NB4 (cell line): ENCODE results near the gene LTB4R.

Experiments used
- MAX ChIP-seq: IDR thresholded peaks from 2 replicates; pipeline ENCODE4 v1.6.1; 2011; ENCODE audit warnings: low read depth, low read length
- MYC ChIP-seq: IDR thresholded peaks from 2 replicates; pipeline ENCODE4 v1.6.1; 2011; ENCODE audit warnings: low read depth, low read length
- POLR2A ChIP-seq: IDR thresholded peaks from 2 replicates; pipeline ENCODE4 v1.6.1; 2011; ENCODE audit warnings: mild to moderate bottlenecking; ENCODE audit not compliant: insufficient read length; ENCODE audit errors: extremely low read depth
- TF ChIP-seq, protein P1 (sequence below): IDR thresholded peaks from one replicate; pipeline ENCODE4 v1.5.1; 2012; ENCODE audit warnings: low read depth, low read length

- TF ChIP-seq, protein P1, sequence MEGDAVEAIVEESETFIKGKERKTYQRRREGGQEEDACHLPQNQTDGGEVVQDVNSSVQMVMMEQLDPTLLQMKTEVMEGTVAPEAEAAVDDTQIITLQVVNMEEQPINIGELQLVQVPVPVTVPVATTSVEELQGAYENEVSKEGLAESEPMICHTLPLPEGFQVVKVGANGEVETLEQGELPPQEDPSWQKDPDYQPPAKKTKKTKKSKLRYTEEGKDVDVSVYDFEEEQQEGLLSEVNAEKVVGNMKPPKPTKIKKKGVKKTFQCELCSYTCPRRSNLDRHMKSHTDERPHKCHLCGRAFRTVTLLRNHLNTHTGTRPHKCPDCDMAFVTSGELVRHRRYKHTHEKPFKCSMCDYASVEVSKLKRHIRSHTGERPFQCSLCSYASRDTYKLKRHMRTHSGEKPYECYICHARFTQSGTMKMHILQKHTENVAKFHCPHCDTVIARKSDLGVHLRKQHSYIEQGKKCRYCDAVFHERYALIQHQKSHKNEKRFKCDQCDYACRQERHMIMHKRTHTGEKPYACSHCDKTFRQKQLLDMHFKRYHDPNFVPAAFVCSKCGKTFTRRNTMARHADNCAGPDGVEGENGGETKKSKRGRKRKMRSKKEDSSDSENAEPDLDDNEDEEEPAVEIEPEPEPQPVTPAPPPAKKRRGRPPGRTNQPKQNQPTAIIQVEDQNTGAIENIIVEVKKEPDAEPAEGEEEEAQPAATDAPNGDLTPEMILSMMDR, result no peak
- TF ChIP-seq POLR2A, result no peak
- TF ChIP-seq MYC, result no peak
- TF ChIP-seq MAX, result no peak
Observed at GRCh38 chr14:24262821-24263733, 48.2 kb upstream of the LTB4R start, which contains the start of gene TGM1.
